Spleen (tissue), 11 donors: Measurements from ENCODE around the gene TNFSF12. TPM values are rescaled to one million over a fixed set of nuclear protein-coding genes. Genes with fewer than 3 reads are reported as not detected.

Experiments used
- DNase-seq: peaks from one replicate; pipeline ENCODE4 v3.0.0-alpha.2; 2020
- H3K27ac ChIP-seq, 8 donors: fragments of 200-600 bp; sonication (generic) in 7 of 8; 1 replicate in 4 of 8; 2 replicates in 4 of 8; pipeline versions ENCODE4 v1.5.0 to v1.8.0; 2016 to 2021; ENCODE audit warnings: inconsistent platforms in 4 of 8, mild to moderate bottlenecking in 4 of 8, moderate library complexity in 1 of 8
- H3K27me3 ChIP-seq, 7 donors: fragments of 200-600 bp; sonication (generic) in 6 of 7; replicated peaks in 1 of 7; 1 replicate in 4 of 7; 2 replicates in 3 of 7; pipeline versions ENCODE4 v1.5.0 to v1.8.0; 2016 to 2021; ENCODE audit warnings: inconsistent platforms in 3 of 7, mild to moderate bottlenecking in 1 of 7
- H3K36me3 ChIP-seq, 6 donors: fragments of 200-600 bp; sonication (generic) in 5 of 6; 1 replicate in 4 of 6; 2 replicates in 2 of 6; pipeline versions ENCODE4 v1.5.0 to v1.8.0; 2016 to 2021; ENCODE audit warnings: inconsistent platforms in 2 of 6
- H3K4me1 ChIP-seq, 6 donors: fragments of 200-600 bp; sonication (generic) in 5 of 6; 1 replicate in 3 of 6; 2 replicates in 3 of 6; pipeline versions ENCODE4 v1.5.0 to v1.8.0; 2016 to 2021; ENCODE audit warnings: inconsistent platforms in 3 of 6
- H3K4me3 ChIP-seq, 8 donors: fragments of 200-600 bp; sonication (generic) in 7 of 8; 1 replicate in 4 of 8; 2 replicates in 4 of 8; pipeline versions ENCODE4 v1.5.0 to v1.8.0; 2016 to 2021; ENCODE audit warnings: inconsistent platforms in 4 of 8, mild to moderate bottlenecking in 4 of 8, moderate library complexity in 2 of 8
- H3K9me3 ChIP-seq, 8 donors: fragments of 200-600 bp; sonication (generic) in 7 of 8; 1 replicate in 4 of 8; 2 replicates in 4 of 8; pipeline versions ENCODE4 v1.5.0 to v1.8.0; 2016 to 2021; ENCODE audit warnings: inconsistent platforms in 4 of 8
- CTCF ChIP-seq, 11 experiments: fragments of 200-600 bp in 7 of 11; fragments of 450-650 bp in 4 of 11; sonication (generic) in 4 of 11; IDR thresholded peaks in 8 of 11; conservative IDR thresholded peaks in 3 of 11; 1 replicate in 7 of 11; 2 replicates in 4 of 11; pipeline versions ENCODE4 v1.4.0 to v1.8.0; 2016 to 2021; ENCODE audit warnings: antibody characterized with exemption in 11 of 11, inconsistent platforms in 4 of 11, mild to moderate bottlenecking in 1 of 11
- POLR2A ChIP-seq, 3 donors: fragments of 450-650 bp; IDR thresholded peaks; one replicate each; pipeline ENCODE4 v1.5.1; 2017; ENCODE audit warnings: antibody characterized with exemption in 3 of 3, mild to moderate bottlenecking in 1 of 3
- POLR2AphosphoS5 ChIP-seq, 3 donors: sonication (generic); formaldehyde crosslinking; IDR thresholded peaks; one replicate each; pipeline ENCODE4 v1.5.1; 2017; ENCODE audit warnings: antibody characterized with exemption in 3 of 3
- WGBS, 5 donors: extraction: QIAGEN DNeasy Blood & Tissue Kit in 3 of 5; methylation state at CpG; one replicate each; pipeline versions ENCODE4 v1.1.5 to v1.1.7; 2013 to 2018; 5-methylcytosine and 5-hydroxymethylcytosine counted together
- intact Hi-C: fragments of 100-400 bp; cut with DNase I; formaldehyde crosslinking; loops from one replicate; pipeline ENCODE4 v1.15.0; 2023; ENCODE audit warnings: low total_unique reads
- polyA plus RNA-seq, 3 donors: library from polyadenylated mRNA; stranded (reverse); fragments of 200-250 nt; gene quantifications; one replicate each; pipeline ENCODE4 v1.2.1, GENCODE V29; 2013
- total RNA-seq, 7 donors: library from RNA; depleted of rRNA in 3 of 7; stranded (reverse); fragments of >200 nt in 3 of 7; fragmentation: NEBNext Ultra II Directional in 4 of 7; extraction: Animal tissue kit (Norgen Biotek cat#: 25700) in 4 of 7; gene quantifications; one replicate each; pipeline versions ENCODE4 v1.1.0 to v1.2.1, GENCODE V29; 2016 to 2021
- donor health status: healthy with polysubstance abuse.
- donor health status: DM: no; HTN: no; CAD: no; lungs with moderate emphysema.
- donor health status: DM: no; HTN: no; CAD: no.
- donor health status: Bipolar disorder and iron deficiency.
- donor health status: healthy.
- donor health status: DM: no; HTN: no; CAD: no.
- donor health status: DM: yes; HTN: yes; CAD: no.

TNFSF12 gene
- total and polyA plus RNA-seq, 10 donors = 37.4 to 65.0 (median 55.3) TPM

DNA sequence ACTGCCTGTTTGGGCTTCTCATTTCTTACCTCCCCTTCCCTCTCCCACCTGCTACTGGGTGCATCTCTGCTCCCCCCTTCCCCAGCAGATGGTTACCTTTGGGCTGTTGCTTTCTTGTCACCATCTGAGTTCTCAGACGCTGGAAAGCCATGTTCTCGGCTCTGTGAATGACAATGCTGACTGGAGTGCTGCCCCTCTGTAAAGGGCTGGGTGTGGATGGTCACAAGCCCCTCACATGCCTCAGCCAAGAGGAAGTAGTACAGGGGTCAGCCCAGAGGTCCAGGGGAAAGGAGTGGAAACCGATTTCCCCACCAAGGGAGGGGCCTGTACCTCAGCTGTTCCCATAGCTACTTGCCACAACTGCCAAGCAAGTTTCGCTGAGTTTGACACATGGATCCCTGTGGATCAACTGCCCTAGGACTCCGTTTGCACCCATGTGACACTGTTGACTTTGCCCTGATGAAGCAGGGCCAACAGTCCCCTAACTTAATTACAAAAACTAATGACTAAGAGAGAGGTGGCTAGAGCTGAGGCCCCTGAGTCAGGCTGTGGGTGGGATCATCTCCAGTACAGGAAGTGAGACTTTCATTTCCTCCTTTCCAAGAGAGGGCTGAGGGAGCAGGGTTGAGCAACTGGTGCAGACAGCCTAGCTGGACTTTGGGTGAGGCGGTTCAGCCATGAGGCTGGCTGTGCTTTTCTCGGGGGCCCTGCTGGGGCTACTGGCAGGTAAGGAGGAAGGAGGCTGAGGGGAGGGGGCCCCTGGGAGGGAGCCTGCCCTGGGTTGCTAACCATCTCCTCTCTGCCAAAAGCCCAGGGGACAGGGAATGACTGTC lies 30.4 kb downstream of the TNFSF12 start, which contains the start of gene CD68:
CD68 (plus strand) TSS at position 638 of the 833 bp plus-strand sequence; CDS start at position 678, 40 bp downstream.
- peak within 1 kb of the TSS; percentile 81 to 99 (median 94) for H3K27ac ChIP-seq
- no peaks in the 10 kb centered on the region for H3K9me3 ChIP-seq
- DNase-seq = no peak
- 5 to 20% (median 9%) methylated on average over 5 to 7 of the region's 7 CpGs for WGBS, 5 donors
- TF ChIP-seq POLR2A (IDR thresholded peaks at IDR 0.05) = peak in 2 of 3 donors; percentile 62 to 64
- TF ChIP-seq CTCF (IDR thresholded peaks at IDR 0.05 in 8 of 11, conservative IDR thresholded peaks at IDR 0.05 in 3 of 11) = no peak
- peak; percentile 78 to 92 (median 85) for TF ChIP-seq POLR2AphosphoS5 (IDR thresholded peaks at IDR 0.05)
- H3K27me3 ChIP-seq = no peaks in the 10 kb centered on the region
- peaks cover 58 to 95% (median 91%) of the 10 kb centered on the region in 6 donors for H3K4me1 ChIP-seq
- H3K36me3 ChIP-seq = peaks cover 15 to 72% (median 50%) of the 10 kb centered on the region in 6 donors
- intact Hi-C loops = loop anchor here (10.0 kb wide), 1 partner anchor 234 kb away; no protein-coding TSS in a partner anchor
- peak within 1 kb of the TSS; percentile 20 to 82 (median 43) for H3K4me3 ChIP-seq

DNA sequence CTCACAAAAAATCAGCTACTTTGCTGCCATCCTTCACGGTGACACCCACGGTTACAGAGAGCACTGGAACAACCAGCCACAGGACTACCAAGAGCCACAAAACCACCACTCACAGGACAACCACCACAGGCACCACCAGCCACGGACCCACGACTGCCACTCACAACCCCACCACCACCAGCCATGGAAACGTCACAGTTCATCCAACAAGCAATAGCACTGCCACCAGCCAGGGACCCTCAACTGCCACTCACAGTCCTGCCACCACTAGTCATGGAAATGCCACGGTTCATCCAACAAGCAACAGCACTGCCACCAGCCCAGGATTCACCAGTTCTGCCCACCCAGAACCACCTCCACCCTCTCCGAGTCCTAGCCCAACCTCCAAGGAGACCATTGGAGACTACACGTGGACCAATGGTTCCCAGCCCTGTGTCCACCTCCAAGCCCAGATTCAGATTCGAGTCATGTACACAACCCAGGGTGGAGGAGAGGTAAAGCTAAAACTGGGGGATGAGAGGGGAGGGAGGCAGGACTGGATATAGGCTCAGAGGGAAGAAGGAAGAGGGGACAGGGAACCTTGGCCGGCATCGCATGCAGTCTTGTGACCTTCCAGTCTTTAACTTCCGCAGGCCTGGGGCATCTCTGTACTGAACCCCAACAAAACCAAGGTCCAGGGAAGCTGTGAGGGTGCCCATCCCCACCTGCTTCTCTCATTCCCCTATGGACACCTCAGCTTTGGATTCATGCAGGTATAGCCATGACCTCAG lies 31.2 kb downstream of the TNFSF12 start:
- H3K4me3 ChIP-seq = peak overlapping the region; percentile 20 to 82 (median 43)
- WGBS, 5 donors = 48 to 68% (median 61%) methylated on average over 8 to 12 of the region's 12 CpGs
- no peaks in the 10 kb centered on the region for H3K27me3 ChIP-seq
- H3K9me3 ChIP-seq = no peaks in the 10 kb centered on the region
- TF ChIP-seq POLR2AphosphoS5 (IDR thresholded peaks at IDR 0.05) (peak in 1 of 3 donors; percentile 10), POLR2A (IDR thresholded peaks at IDR 0.05) (no peak)
- H3K36me3 ChIP-seq = peaks cover 11 to 64% (median 42%) of the 10 kb centered on the region in 6 donors
- DNase-seq = no peak
- peaks cover 57 to 95% (median 91%) of the 10 kb centered on the region in 6 donors for H3K4me1 ChIP-seq
- H3K27ac ChIP-seq = peak overlapping the region; percentile 81 to 99 (median 94)
- intact Hi-C loops = loop anchor here (10.0 kb wide), 1 partner anchor 235 kb away; no protein-coding TSS in a partner anchor

- intact Hi-C loops = no loop called here
- Histone ChIP-seq H3K9me3 (no peaks in the 10 kb centered on the region), H3K4me1 (peaks cover 56 to 95% (median 88%) of the 10 kb centered on the region in 6 donors), H3K4me3 (peak overlapping the region; percentile 4 to 82 (median 43)), H3K27ac (peak overlapping the region; percentile 81 to 99 (median 96)), H3K36me3 (peaks cover 8 to 57% (median 33%) of the 10 kb centered on the region in 6 donors), H3K27me3 (no peaks in the 10 kb centered on the region)
- TF ChIP-seq POLR2A (IDR thresholded peaks at IDR 0.05) (no peak), POLR2AphosphoS5 (IDR thresholded peaks at IDR 0.05) (no peak), CTCF (IDR thresholded peaks at IDR 0.05 in 8 of 11, conservative IDR thresholded peaks at IDR 0.05 in 3 of 11) (no peak)
- WGBS, 5 donors = 75 to 81% (median 76%) methylated on average over 23 of the region's 23 CpGs
- DNase-seq = no peak
Measured at GRCh38 chr17:7580604-7581575, 32.0 kb downstream of the TNFSF12 start.
